Activated T-helper 17 cell treated with anti-CD3 and anti-CD28 coated beads, Interleukin-2, amount 50 U/mL, for 72 hours (primary cell): ENCODE results near the gene DCAF7. TPM values are rescaled to one million over a fixed set of nuclear protein-coding genes. Genes with fewer than 3 reads are reported as not detected.
A peak's percentile ranks its signal among the peaks of the same experiment; 100 is the strongest.

Source experiments
- ATAC-seq: fragments of 150-1000 bp; cut with Tn5 transposase; replicated peaks from 2 replicates; pipeline ENCODE4 v1.10.0; 2021; ENCODE audit warnings: mild to moderate bottlenecking, moderate library complexity
- H3K27ac Mint-ChIP-seq: one replicate; pipeline ENCODE4 v1.8.0; 2022; ENCODE audit warnings: mixed read lengths
- H3K27me3 Mint-ChIP-seq: one replicate; pipeline ENCODE4 v1.8.0; 2022; ENCODE audit warnings: mixed read lengths
- H3K36me3 Mint-ChIP-seq: one replicate; pipeline ENCODE4 v1.8.0; 2022; ENCODE audit warnings: low read depth, mild to moderate bottlenecking, mixed read lengths
- H3K4me1 Mint-ChIP-seq: one replicate; pipeline ENCODE4 v1.8.0; 2022; ENCODE audit warnings: mixed read lengths
- H3K4me3 Mint-ChIP-seq: one replicate; pipeline ENCODE4 v1.8.0; 2022; ENCODE audit warnings: mild to moderate bottlenecking, mixed read lengths
- H3K9me3 Mint-ChIP-seq: one replicate; pipeline ENCODE4 v1.8.0; 2022; ENCODE audit warnings: mixed read lengths
- total RNA-seq, 2 donors: library from RNA; stranded (reverse); gene quantifications; one replicate each; pipeline ENCODE4 v1.2.3, GENCODE V29; 2022

Gene DCAF7
- total RNA-seq, 2 donors from 2014 or later, result 108 to 115 TPM

DNA sequence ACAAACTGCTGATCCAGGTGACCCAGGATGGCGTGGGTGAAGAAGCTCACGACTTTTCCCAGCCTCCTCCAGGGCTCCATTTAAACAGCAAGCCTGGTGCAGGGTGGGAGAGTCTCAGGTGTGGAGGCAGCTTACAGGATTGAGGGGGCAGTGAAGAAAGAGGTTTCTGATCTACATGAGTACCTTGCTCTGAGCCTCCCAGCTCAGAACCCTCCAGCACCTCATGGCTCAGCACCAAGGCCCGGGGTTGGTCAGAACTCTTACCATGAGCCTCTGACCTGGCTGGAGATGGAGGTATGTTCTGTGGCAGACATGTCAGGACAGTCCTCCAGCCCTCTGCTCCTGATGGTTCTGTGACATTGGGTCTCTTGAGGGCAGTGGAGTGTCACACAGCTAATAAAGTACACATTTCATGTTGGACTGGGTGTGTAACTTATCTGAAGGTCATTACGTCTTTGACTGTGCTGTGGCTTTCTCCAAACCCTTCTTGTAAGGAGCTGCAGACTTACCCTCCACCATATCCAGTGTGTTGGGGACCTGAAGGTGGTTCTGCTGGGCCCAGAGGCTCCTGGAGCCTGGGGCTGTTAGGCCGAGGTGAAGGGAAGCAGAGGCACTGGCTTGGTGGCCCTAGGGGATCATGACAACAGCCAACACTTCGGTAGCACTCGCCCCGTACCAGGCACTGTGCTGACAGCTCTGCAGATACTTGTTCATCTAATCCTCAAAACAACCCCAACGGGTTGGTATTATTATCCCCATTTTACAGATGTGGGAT is 3.8 kb upstream of the DCAF7 start:
- Mint-ChIP-seq H3K4me1 (no peaks in the 10 kb centered on the region), H3K4me3 (no peak overlapping the region), H3K27me3 (no peaks in the 10 kb centered on the region), H3K36me3 (peaks cover 11% of the 10 kb centered on the region), H3K27ac (no peak overlapping the region), H3K9me3 (no peaks in the 10 kb centered on the region)
- no peak for ATAC-seq

DNA sequence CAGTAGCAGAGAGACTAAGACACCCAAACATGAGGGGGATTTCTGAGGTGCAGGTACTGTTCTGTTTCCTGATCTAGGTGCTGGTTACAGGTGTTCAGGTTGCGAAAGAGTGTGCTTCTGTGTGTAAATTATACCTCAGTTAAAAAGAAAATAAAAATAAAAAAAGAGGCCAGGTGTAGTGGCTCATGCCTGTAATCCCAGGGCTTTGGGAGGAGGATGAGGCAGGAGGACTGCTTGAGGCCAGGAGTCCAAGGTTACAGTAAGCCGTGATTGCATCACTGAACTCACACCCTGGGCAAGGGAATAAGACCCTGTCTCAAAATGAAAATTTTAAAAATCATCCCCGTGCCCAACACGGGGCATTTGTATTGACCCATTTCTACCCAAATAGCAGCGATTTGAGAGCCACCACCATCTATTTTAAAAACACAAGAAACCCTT is 3.2 kb upstream of the DCAF7 start:
- H3K4me3 Mint-ChIP-seq, result no peak overlapping the region
- H3K4me1 Mint-ChIP-seq, result no peaks in the 10 kb centered on the region
- no peaks in the 10 kb centered on the region for H3K9me3 Mint-ChIP-seq
- H3K27ac Mint-ChIP-seq, result no peak overlapping the region
- no peaks in the 10 kb centered on the region for H3K27me3 Mint-ChIP-seq
- ATAC-seq, result no peak
- H3K36me3 Mint-ChIP-seq, result peaks cover 17% of the 10 kb centered on the region

DNA sequence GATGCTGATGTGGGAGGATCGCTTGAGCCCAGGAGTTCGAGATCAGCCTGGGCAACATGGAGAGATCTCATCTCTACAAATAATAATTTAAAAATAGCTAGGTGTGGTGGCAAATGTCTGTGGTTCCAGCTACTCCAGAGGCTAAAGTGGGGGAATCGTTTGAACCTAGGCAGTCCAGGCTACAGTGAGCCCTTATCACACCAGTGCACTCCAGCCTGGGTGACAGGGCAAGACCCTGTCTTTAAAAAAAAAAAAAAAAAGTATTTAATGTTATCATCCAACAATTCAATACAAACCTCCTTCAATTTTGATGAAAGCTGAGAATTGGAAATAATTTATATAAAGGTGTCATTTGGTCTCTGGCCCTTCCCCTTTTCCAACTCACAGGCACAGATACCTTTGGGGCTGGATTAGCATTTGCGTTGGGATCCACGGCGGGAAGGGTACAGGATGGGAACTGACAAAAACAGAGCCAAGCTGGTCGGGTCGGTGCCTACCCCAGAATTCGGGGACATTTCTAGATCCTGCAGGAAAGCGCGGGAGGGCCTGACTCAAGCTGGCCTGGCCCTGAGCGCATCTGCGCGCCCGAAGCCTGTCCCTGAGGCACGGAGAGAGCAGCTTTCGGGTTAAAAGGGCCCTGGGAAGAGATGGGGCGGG is 860 bp upstream of the DCAF7 start:
- Mint-ChIP-seq H3K4me1 (peaks cover 9% of the 10 kb centered on the region), H3K27me3 (no peaks in the 10 kb centered on the region), H3K36me3 (peaks cover 37% of the 10 kb centered on the region), H3K27ac (peak overlapping the region; percentile 97), H3K4me3 (peak overlapping the region; percentile 90), H3K9me3 (no peaks in the 10 kb centered on the region)
- peak; percentile 41 for ATAC-seq

DNA sequence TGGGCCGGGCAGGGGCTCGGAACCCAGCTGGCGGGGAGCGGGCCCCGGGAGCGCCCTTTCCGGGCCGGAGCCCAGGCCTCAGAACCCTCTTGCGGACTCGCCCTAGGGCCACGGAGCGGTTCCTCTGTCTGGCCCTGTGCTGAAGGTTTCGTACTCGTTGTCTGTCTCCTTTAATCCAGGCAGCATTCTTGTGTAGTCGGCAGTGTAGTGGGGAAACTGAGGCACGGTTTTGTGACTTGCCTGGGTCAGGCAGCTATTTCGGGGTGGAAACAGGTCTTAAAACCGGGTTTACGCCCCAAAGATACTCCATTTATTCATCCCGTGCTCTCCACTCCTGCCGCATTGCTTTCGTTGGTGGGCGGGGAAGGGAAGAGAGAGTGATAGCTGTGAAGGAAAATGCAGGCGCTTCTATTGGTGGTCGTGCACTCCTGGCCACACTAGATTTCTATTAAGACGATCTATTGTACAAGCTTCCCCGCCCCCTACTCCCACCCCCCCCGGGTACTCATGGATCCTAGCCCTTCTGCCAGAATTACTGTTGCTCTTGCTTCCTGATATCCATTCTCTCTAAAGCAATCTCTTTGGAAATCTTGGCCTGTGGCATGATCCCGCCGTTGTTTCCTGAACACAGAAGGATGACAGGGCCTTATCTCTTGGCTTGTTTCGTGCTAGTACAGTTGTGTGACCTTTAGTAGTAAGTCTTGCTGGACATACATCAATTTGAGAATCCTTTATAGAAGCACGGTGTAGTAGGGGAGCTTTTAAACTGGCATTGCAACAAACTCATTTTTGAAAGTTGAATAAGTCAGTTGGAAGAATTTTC is 751 bp downstream of the DCAF7 start:
- H3K4me3 Mint-ChIP-seq, result peak overlapping the region; percentile 90
- peaks cover 49% of the 10 kb centered on the region for H3K36me3 Mint-ChIP-seq
- H3K4me1 Mint-ChIP-seq, result peaks cover 23% of the 10 kb centered on the region
- H3K9me3 Mint-ChIP-seq, result no peaks in the 10 kb centered on the region
- H3K27ac Mint-ChIP-seq, result peak overlapping the region; percentile 97
- H3K27me3 Mint-ChIP-seq, result no peaks in the 10 kb centered on the region
- ATAC-seq, result no peak

DNA sequence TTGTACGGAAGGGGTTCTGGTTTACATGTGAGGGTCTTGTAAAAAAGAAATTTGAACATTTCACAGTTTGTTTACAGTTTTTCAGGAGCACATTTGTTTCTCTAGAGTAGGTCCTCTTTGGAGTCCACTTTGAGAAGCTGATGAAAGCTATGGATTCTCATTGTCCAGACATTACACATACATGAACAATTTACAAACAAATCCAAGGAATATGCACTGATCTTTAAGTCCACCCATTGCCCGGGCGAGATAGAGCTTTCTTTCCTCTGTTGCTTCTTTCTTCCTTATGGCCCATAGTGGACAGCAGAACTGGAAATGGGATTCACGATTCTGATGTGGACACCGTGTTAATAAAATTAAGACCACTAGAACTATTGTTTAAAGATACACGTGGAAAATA is 1.9 kb downstream of the DCAF7 start:
- ATAC-seq, result no peak
- peak overlapping the region; percentile 97 for H3K27ac Mint-ChIP-seq
- peaks cover 28% of the 10 kb centered on the region for H3K4me1 Mint-ChIP-seq

DNA sequence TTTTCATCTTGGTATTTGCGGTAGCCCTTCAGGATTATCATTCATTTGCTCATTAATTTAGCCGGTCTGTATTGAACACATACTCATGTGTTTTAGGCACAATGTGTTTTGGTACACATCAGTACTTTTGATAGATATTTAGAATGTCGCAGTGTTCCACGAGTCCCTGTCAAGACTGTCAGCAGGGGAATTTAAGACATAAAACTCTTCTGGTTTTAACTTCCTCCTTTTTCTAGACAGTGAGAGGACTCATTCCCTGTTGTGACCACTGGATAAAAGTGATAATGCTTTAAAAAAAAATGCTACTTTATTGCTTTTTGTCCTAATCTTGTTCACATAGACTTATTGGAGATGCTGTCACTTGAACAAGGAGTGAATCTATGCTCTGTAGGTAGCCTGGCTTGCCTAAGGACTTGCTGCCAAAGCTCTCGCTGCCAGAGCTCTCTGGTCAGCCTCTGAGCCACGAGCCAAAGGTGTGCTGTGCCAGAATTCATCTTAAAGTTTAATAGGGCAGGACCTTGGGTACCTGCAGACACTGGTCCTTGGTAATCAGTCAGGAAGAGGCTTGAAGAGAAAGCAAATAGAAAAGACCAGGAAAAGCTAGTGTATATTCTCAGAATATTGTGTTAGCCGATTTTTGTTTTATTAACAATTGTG is 5.4 kb downstream of the DCAF7 start:
- ATAC-seq, result no peak
- peaks cover 50% of the 10 kb centered on the region for H3K36me3 Mint-ChIP-seq
- no peaks in the 10 kb centered on the region for H3K9me3 Mint-ChIP-seq
- H3K27me3 Mint-ChIP-seq, result no peaks in the 10 kb centered on the region
- H3K4me1 Mint-ChIP-seq, result peaks cover 36% of the 10 kb centered on the region
- no peak overlapping the region for H3K4me3 Mint-ChIP-seq
- H3K27ac Mint-ChIP-seq, result peak overlapping the region; percentile 58

More for the DNA sequence above, 1.9 kb downstream of the DCAF7 start:
- H3K36me3 Mint-ChIP-seq, result peaks cover 55% of the 10 kb centered on the region
- no peaks in the 10 kb centered on the region for H3K9me3 Mint-ChIP-seq
- H3K4me3 Mint-ChIP-seq, result peak overlapping the region; percentile 90
- H3K27me3 Mint-ChIP-seq, result no peaks in the 10 kb centered on the region

DNA sequence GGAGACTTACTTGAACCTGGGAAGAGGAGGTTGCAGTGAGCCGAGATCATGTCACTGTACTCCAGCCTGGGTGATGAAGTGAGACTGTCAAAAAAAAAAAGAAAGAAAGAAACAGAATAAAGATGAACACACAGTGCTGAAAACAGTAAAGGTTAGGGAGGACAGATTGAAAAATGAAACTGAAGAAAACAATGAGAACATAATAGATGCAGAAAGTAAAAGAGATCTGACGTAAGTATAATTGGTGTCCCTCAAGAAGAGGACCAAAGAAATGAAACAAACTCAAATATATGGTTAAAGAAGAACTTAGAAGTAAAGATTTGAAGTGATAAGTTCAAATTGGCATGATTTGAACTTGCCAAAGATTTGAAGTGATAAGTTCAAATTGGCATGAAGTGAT is 7.1 kb downstream of the DCAF7 start:
- peaks cover 47% of the 10 kb centered on the region for H3K4me1 Mint-ChIP-seq
- peak overlapping the region; percentile 3 for H3K4me3 Mint-ChIP-seq
- no peaks in the 10 kb centered on the region for H3K9me3 Mint-ChIP-seq
- H3K36me3 Mint-ChIP-seq, result peaks cover 42% of the 10 kb centered on the region
- no peak overlapping the region for H3K27ac Mint-ChIP-seq
- H3K27me3 Mint-ChIP-seq, result no peaks in the 10 kb centered on the region
- no peak for ATAC-seq

DNA sequence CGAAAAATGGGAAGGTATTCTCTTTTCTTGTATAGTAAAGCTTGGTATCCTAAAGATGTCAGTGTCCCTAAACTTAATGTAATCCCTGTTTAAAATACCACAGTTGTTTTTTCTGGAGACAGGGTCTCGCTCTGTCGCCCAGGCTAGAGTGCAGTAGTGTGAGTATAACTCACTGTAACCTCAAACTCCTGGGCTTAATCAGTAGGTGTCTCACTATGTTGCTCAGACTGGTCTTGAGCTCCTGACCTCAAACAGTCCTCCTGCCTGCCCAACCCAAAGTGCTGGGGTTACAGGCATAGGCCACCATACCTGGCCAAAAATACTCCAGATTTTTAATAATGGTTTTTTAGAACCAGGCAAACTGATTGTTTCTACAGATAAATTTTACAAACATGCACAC is 8.2 kb downstream of the DCAF7 start:
- no peak overlapping the region for H3K27ac Mint-ChIP-seq
- H3K4me1 Mint-ChIP-seq, result peaks cover 41% of the 10 kb centered on the region
- ATAC-seq, result peak; percentile 80
- no peaks in the 10 kb centered on the region for H3K27me3 Mint-ChIP-seq
- H3K9me3 Mint-ChIP-seq, result no peaks in the 10 kb centered on the region
- H3K4me3 Mint-ChIP-seq, result no peak overlapping the region
- H3K36me3 Mint-ChIP-seq, result peaks cover 32% of the 10 kb centered on the region

DNA sequence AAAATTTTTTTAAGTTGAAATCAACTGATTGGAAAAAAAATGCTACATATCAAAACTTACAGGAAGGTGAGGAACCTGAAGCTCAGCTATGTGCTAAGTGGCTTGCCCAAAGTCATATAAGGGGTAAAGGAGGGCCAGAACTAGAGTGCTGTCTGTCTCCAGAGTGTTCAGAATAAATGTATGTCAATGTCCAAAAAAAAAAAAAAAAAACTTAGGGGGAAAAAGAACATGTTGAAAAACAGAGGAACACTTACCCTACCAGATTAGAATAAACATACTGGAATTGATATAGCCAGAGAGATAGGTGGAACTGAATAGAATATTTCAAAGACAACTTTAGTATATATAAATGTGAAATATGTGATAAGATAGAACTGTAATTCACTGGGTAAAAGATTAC is 11.5 kb downstream of the DCAF7 start:
- no peaks in the 10 kb centered on the region for H3K27me3 Mint-ChIP-seq

DNA sequence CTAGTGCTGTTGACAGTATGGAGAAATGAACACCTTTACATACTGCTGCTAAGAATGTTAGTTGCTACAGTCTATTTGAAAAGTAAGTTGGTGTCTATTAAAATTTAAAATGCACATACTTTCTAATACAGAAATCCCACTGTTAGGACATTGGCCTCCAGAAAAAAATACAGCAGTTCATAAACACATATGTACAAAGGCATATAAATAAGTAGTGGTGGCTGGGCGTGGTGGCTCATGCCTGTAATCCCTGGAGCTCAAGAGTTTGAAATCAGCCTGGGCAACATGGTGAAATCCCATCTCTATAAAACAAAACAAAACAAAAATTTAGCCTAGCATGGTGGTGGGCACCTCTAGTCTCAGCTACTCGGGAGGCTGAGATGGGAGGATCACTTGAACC is 13.1 kb downstream of the DCAF7 start:
- H3K4me3 Mint-ChIP-seq, result no peak overlapping the region
- peaks cover 14% of the 10 kb centered on the region for H3K36me3 Mint-ChIP-seq
- no peaks in the 10 kb centered on the region for H3K9me3 Mint-ChIP-seq
- peaks cover 31% of the 10 kb centered on the region for H3K4me1 Mint-ChIP-seq
- H3K27me3 Mint-ChIP-seq, result no peaks in the 10 kb centered on the region
- no peak for ATAC-seq
- H3K27ac Mint-ChIP-seq, result peak overlapping the region; percentile 71

More for the DNA sequence above, 11.5 kb downstream of the DCAF7 start:
- Mint-ChIP-seq H3K27ac (no peak overlapping the region), H3K4me3 (no peak overlapping the region), H3K36me3 (peaks cover 21% of the 10 kb centered on the region), H3K4me1 (peaks cover 33% of the 10 kb centered on the region), H3K9me3 (no peaks in the 10 kb centered on the region)
- no peak for ATAC-seq

DNA sequence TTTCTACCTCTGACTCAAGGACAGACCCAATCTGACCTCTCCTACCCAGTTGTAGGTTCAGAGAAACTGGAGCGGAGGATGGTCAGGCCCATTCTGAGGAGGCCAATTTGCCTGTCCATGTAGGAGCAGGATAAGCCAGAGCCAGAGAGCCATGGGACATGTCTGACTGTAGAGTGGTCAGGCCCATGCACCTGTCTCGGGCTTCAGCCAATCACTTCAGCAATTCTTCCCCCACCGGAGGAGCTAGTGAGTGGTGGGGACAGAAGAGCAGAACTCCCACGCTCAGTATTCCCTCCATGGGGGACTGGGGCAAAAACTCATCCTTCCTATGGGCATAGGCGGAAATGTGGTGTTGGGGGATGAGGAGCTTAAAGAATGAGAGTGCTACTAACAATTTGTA is 14.3 kb downstream of the DCAF7 start:
- H3K9me3 Mint-ChIP-seq, result no peaks in the 10 kb centered on the region
- H3K27ac Mint-ChIP-seq, result no peak overlapping the region
- no peak for ATAC-seq
- H3K4me3 Mint-ChIP-seq, result no peak overlapping the region
- peaks cover 18% of the 10 kb centered on the region for H3K36me3 Mint-ChIP-seq
- no peaks in the 10 kb centered on the region for H3K27me3 Mint-ChIP-seq
- peaks cover 27% of the 10 kb centered on the region for H3K4me1 Mint-ChIP-seq

DNA sequence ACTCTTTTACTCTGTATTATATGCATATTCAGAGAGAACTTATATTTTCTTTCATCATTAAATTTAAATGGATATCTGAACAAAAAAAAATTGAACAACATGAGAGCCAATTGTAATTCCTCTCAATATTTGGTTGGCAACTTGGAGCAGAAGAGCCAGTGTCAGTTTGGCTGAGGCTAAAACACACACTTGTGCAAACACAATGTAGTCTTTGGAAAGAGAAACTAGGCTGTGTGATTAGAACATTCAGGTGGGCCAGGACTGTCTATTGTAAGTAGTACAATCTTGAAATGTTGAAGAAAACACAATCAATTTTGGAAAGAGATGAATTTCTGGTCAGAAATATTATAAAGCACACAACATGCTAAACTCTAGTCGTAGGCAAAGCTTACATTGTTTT is 17.0 kb downstream of the DCAF7 start:
- Mint-ChIP-seq H3K27ac (no peak overlapping the region), H3K4me1 (peaks cover 22% of the 10 kb centered on the region), H3K27me3 (no peaks in the 10 kb centered on the region), H3K36me3 (peaks cover 21% of the 10 kb centered on the region), H3K4me3 (no peak overlapping the region), H3K9me3 (no peaks in the 10 kb centered on the region)
- ATAC-seq, result no peak

DNA sequence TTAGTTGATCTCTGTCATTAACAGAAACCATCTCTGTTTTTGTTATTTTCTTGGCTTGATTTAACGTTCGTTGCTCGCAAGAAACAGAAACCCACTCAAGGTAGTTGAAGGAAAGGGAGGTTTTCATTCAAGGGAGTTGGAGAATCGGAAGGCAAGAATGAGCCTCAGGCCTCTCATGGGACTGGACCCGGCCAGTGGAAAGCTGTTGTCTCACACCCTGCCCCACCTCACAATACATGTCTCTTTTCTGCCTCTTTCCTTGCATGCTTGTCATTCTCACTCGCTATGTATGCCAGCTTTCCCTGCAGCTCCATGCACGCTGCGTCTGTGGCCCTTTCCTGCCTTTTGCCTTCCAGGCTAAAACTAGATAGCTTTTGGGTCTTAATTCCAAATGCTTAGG is 18.3 kb downstream of the DCAF7 start:
- H3K36me3 Mint-ChIP-seq, result peaks cover 20% of the 10 kb centered on the region
- H3K27me3 Mint-ChIP-seq, result no peaks in the 10 kb centered on the region
- no peak for ATAC-seq
- no peak overlapping the region for H3K4me3 Mint-ChIP-seq
- peaks cover 24% of the 10 kb centered on the region for H3K4me1 Mint-ChIP-seq
- H3K9me3 Mint-ChIP-seq, result no peaks in the 10 kb centered on the region
- H3K27ac Mint-ChIP-seq, result no peak overlapping the region

DNA sequence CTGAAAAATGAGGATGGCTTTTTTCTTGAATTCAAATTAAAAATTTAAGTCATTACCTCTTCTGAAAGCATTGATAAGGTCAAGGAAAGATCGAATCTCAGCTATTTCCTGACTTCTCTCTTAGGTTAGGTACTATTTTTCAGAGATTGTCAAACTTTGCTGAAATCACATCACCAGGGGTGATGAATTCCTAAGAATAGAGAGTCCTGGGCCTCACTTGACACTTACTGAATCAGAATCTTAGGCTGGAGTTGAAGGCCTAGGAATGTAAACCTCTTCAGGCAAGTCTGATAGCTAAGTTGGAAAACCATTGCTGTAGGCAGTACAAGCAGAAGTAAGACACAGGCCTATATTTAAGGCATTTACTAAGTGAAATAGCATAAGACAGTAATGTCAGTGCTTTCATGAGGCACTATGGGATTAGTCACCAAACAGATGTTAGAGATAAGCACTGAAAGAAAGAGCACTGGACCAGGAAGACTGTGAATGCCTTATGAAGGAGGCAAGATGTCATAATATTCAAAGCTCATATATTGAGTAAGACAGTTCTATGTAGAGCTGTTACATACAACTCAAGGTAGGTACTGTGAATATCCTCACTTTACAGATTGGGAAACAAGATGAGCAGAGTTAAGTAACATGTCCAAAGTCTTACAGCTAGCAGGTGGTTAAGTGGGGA is 21.5 kb downstream of the DCAF7 start:
- ATAC-seq, result peak; percentile 89
- H3K4me1 Mint-ChIP-seq, result peaks cover 22% of the 10 kb centered on the region
- H3K36me3 Mint-ChIP-seq, result peaks cover 18% of the 10 kb centered on the region
- peak overlapping the region; percentile 21 for H3K27ac Mint-ChIP-seq
- no peak overlapping the region for H3K4me3 Mint-ChIP-seq
- no peaks in the 10 kb centered on the region for H3K27me3 Mint-ChIP-seq
- no peaks in the 10 kb centered on the region for H3K9me3 Mint-ChIP-seq
